ENCODE results near the gene RAB11A. TPM values are rescaled to one million over a fixed set of nuclear protein-coding genes. Genes with fewer than 3 reads are reported as not detected.

Gene RAB11A
- total and polyA plus RNA-seq, 9 of the 15 experiments (the other 6 are each of a cell fraction or from before 2014, with no cell fraction given), result 129 to 369 (median 245) TPM

GRCh38 chr15:65839354-65839901 is 29.9 kb upstream of the RAB11A start (continued):
- TF ChIP-seq CHD7 (IDR thresholded peaks at IDR 0.05; ENCODE audit: low read depth, low read length) (no peak), NFIC (IDR thresholded peaks at IDR 0.05) (peak; percentile 32; the same call in 1 of the 2 replicates), TCF7L2 (IDR thresholded peaks at IDR 0.05; ENCODE audit: low read depth, low read length) (no peak), MBD2 (IDR thresholded peaks at IDR 0.05; ENCODE audit: borderline replicate concordance, low read depth) (no peak; the same call in 1 of the 2 replicates), SRF (CRISPR knock-in tag; IDR thresholded peaks at IDR 0.05) (no peak), NFXL1 (CRISPR knock-in tag; IDR thresholded peaks at IDR 0.05) (no peak), MTA3 (IDR thresholded peaks at IDR 0.05; ENCODE audit: borderline replicate concordance) (peak; percentile 82), MAFF (IDR thresholded peaks at IDR 0.05; ENCODE audit: low read length) (peak; percentile 17; the same call in 1 of the 2 replicates), BCLAF1 (IDR thresholded peaks at IDR 0.05; ENCODE audit: borderline replicate concordance in 1 of 2, control insufficient read depth in 1 of 2, low read depth in 2 of 2, low read length in 1 of 2) (no peak), EHMT2 (IDR thresholded peaks at IDR 0.05) (peak; percentile 57; the same call in 1 of the 2 replicates), PREB (CRISPR knock-in tag; IDR thresholded peaks at IDR 0.05) (no peak), HMGN3 (IDR thresholded peaks at IDR 0.05; ENCODE audit: borderline replicate concordance, extremely low read depth, insufficient read length, low read depth, low read length) (no peak)

Data from K562 (cell line).